ENCODE data around the gene DENND1A.
A peak's percentile ranks its signal among the peaks of the same experiment; 100 is the strongest.
"Not testable (repeated sequence)": the region's sequence is repeated elsewhere in the genome, so short reads cannot be mapped to it uniquely, and the experiment has no call there.

Gene DENND1A

GRCh38 chr9:123645126-123645525, 284.8 kb downstream of the DENND1A start:
- DNase-seq: no peak

- no peak for DNase-seq
Observed at GRCh38 chr9:123643518-123643917, 286.4 kb downstream of the DENND1A start.

- DNase-seq: no peak
Observed at GRCh38 chr9:123642291-123643278, 287.3 kb downstream of the DENND1A start.

- DNase-seq: no peak
Observed at GRCh38 chr9:123640792-123641222, 289.1 kb downstream of the DENND1A start.

GRCh38 chr9:123639743-123640142, 290.2 kb downstream of the DENND1A start:
- DNase-seq: no peak

GRCh38 chr9:123637945-123638634, 291.8 kb downstream of the DENND1A start:
- DNase-seq: no peak

GRCh38 chr9:123637606-123637944, 292.4 kb downstream of the DENND1A start:
- DNase-seq: no peak

GRCh38 chr9:123636805-123637204, 293.1 kb downstream of the DENND1A start:
- not testable (repeated sequence) for DNase-seq

- DNase-seq: peak; percentile 26
Observed at GRCh38 chr9:123631862-123632261, 298.1 kb downstream of the DENND1A start.

GRCh38 chr9:123630233-123630632, 299.7 kb downstream of the DENND1A start:
- peak; percentile 32 for DNase-seq

GRCh38 chr9:123629531-123629930, 300.4 kb downstream of the DENND1A start:
- DNase-seq: peak; percentile 26

GRCh38 chr9:123622711-123623241, 307.1 kb downstream of the DENND1A start:
- DNase-seq: no peak

GRCh38 chr9:123620239-123620638, 309.7 kb downstream of the DENND1A start:
- no peak for DNase-seq

GRCh38 chr9:123617952-123618678, 311.8 kb downstream of the DENND1A start:
- no peak for DNase-seq

GRCh38 chr9:123617286-123617685, 312.6 kb downstream of the DENND1A start:
- no peak for DNase-seq

GRCh38 chr9:123616707-123617106, 313.2 kb downstream of the DENND1A start:
- no peak for DNase-seq

- DNase-seq: peak; percentile 38
Observed at GRCh38 chr9:123615381-123615780, 314.5 kb downstream of the DENND1A start.

GRCh38 chr9:123614306-123615263, 315.3 kb downstream of the DENND1A start:
- DNase-seq: no peak

GRCh38 chr9:123611226-123611625, 318.7 kb downstream of the DENND1A start:
- no peak for DNase-seq

- DNase-seq: no peak
Observed at GRCh38 chr9:123609844-123610243, 320.1 kb downstream of the DENND1A start.

- DNase-seq: no peak
Observed at GRCh38 chr9:123608104-123608503, 321.8 kb downstream of the DENND1A start.

GRCh38 chr9:123607479-123607878, 322.4 kb downstream of the DENND1A start:
- no peak for DNase-seq

All from islet precursor cell (in vitro differentiated cells).